Neural crest cell (in vitro differentiated cells): Measurements from ENCODE around the gene NAT10. TPM values are rescaled to one million over a fixed set of nuclear protein-coding genes. Genes with fewer than 3 reads are reported as not detected.

ENCODE experiments used
- DNase-seq: peaks from one replicate; pipeline ENCODE4 v3.0.0; 2021; ENCODE audit warnings: low read depth, mixed read lengths, low spot score
- H3K27ac Mint-ChIP-seq: one replicate; pipeline ENCODE4 v1.8.0; 2021; ENCODE audit warnings: mild to moderate bottlenecking, mixed read lengths; ENCODE audit not compliant: unreplicated experiment
- H3K27me3 Mint-ChIP-seq: 2 replicates; pipeline ENCODE4 v1.8.0; 2021; ENCODE audit warnings: low read depth, mild to moderate bottlenecking, mixed read lengths
- H3K36me3 Mint-ChIP-seq: 2 replicates; pipeline ENCODE4 v1.8.0; 2021; ENCODE audit warnings: low read depth, mild to moderate bottlenecking, mixed read lengths
- H3K4me1 Mint-ChIP-seq: 2 replicates; pipeline ENCODE4 v1.8.0; 2021; ENCODE audit warnings: mixed read lengths
- H3K4me3 Mint-ChIP-seq: one replicate; pipeline ENCODE4 v1.8.0; 2021; ENCODE audit warnings: mild to moderate bottlenecking, mixed read lengths
- H3K9me3 Mint-ChIP-seq: 2 replicates; pipeline ENCODE4 v1.8.0; 2021; ENCODE audit warnings: mixed read lengths
- CTCF ChIP-seq: fragments of 200-600 bp; sonication (generic); conservative IDR thresholded peaks from 2 replicates; pipeline ENCODE4 v1.5.0; 2021; ENCODE audit warnings: antibody characterized with exemption, mild to moderate bottlenecking
- total RNA-seq: library from RNA; stranded (reverse); gene quantifications from 2 replicates; pipeline ENCODE4 v1.2.1, GENCODE V29; 2021

NAT10 gene
- total RNA-seq, 1 donor from 2014 or later: 70.8 TPM

GRCh38 chr11:34150494-34151151 is 45.2 kb downstream of the NAT10 start:
- DNase-seq: no peak
- Mint-ChIP-seq H3K27ac (no peak overlapping the region), H3K27me3 (no peaks in the 10 kb centered on the region), H3K4me1 (peaks cover 16% of the 10 kb centered on the region), H3K36me3 (peaks cover 12% of the 10 kb centered on the region), H3K9me3 (no peaks in the 10 kb centered on the region), H3K4me3 (no peak overlapping the region)
- TF ChIP-seq CTCF: no peak

GRCh38 chr11:34151166-34151565 is 45.7 kb downstream of the NAT10 start:
- no peak for DNase-seq
- H3K27me3 Mint-ChIP-seq: no peaks in the 10 kb centered on the region
- no peak overlapping the region for H3K27ac Mint-ChIP-seq
- H3K36me3 Mint-ChIP-seq: peaks cover 7% of the 10 kb centered on the region
- no peaks in the 10 kb centered on the region for H3K9me3 Mint-ChIP-seq
- H3K4me3 Mint-ChIP-seq: no peak overlapping the region
- peaks cover 16% of the 10 kb centered on the region for H3K4me1 Mint-ChIP-seq
- TF ChIP-seq CTCF: no peak

- no peaks in the 10 kb centered on the region for H3K27me3 Mint-ChIP-seq
- no peak for DNase-seq
- H3K27ac Mint-ChIP-seq: peak overlapping the region; percentile 82
- no peak for TF ChIP-seq CTCF
- H3K36me3 Mint-ChIP-seq: no peaks in the 10 kb centered on the region
- H3K9me3 Mint-ChIP-seq: no peaks in the 10 kb centered on the region
- H3K4me3 Mint-ChIP-seq: no peak overlapping the region
- peaks cover 16% of the 10 kb centered on the region for H3K4me1 Mint-ChIP-seq
Observed at GRCh38 chr11:34151916-34152845, 46.8 kb downstream of the NAT10 start.

- Mint-ChIP-seq H3K27me3 (no peaks in the 10 kb centered on the region), H3K4me3 (no peak overlapping the region), H3K36me3 (no peaks in the 10 kb centered on the region), H3K4me1 (no peaks in the 10 kb centered on the region), H3K27ac (no peak overlapping the region), H3K9me3 (no peaks in the 10 kb centered on the region)
- no peak for TF ChIP-seq CTCF
- no peak for DNase-seq
Observed at GRCh38 chr11:34154059-34154875, 48.8 kb downstream of the NAT10 start.

GRCh38 chr11:34155057-34155756 is 49.8 kb downstream of the NAT10 start:
- Mint-ChIP-seq H3K4me3 (no peak overlapping the region), H3K27me3 (no peaks in the 10 kb centered on the region), H3K27ac (no peak overlapping the region), H3K4me1 (no peaks in the 10 kb centered on the region), H3K9me3 (no peaks in the 10 kb centered on the region), H3K36me3 (no peaks in the 10 kb centered on the region)
- no peak for TF ChIP-seq CTCF
- no peak for DNase-seq
